Transverse colon (tissue), 4 donors: ENCODE results near the gene RNF19B.

Source experiments
- CTCF ChIP-seq, 5 experiments: fragments of 200-600 bp in 3 of 5; fragments of 450-650 bp in 2 of 5; sonication (generic) in 3 of 5; IDR thresholded peaks; 1 replicate in 2 of 5; 2 replicates in 3 of 5; pipeline ENCODE4 v1.5.1; 2016 to 2017; ENCODE audit warnings: antibody characterized with exemption in 5 of 5, inconsistent platforms in 3 of 5, mild to moderate bottlenecking in 2 of 5, moderate library complexity in 1 of 5
- EP300 ChIP-seq: sonication (generic); formaldehyde crosslinking; IDR thresholded peaks from one replicate; pipeline ENCODE4 v1.6.1; 2017; ENCODE audit warnings: antibody characterized with exemption, low read depth
- POLR2A ChIP-seq: fragments of 450-650 bp; IDR thresholded peaks from one replicate; pipeline ENCODE4 v1.6.1; 2016; ENCODE audit warnings: antibody characterized with exemption, mild to moderate bottlenecking, moderate library complexity
- POLR2AphosphoS5 ChIP-seq, 3 donors: sonication (generic); formaldehyde crosslinking; IDR thresholded peaks; one replicate each; pipeline ENCODE4 v1.6.1; 2016; ENCODE audit warnings: antibody characterized with exemption in 3 of 3

DNA sequence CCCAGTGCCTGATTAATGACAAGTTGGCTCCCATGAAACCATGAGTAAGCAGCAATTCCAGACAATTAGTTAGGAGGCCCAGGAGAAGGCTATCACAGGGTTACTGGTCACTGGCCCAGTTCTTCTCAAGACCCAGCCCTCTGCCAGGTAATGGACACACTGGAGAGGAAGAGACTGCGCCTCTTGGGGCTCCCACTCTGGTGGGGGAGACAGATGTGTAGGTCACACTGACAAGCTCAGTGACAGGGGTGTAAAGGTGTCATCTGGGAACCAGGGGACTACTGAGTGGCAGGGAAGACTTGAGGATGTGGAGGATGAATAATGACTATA lies 73.4 kb downstream of the RNF19B start:
- no peak for TF ChIP-seq CTCF (IDR thresholded peaks at IDR 0.05)
- TF ChIP-seq POLR2A = no peak
- TF ChIP-seq POLR2AphosphoS5 (IDR thresholded peaks at IDR 0.05) = no peak
- no peak for TF ChIP-seq EP300
